HepG2 (cell line): ENCODE data around the gene UBE2C. TPM values are rescaled to one million over a fixed set of nuclear protein-coding genes. Genes with fewer than 3 reads are reported as not detected.
A peak's percentile ranks its signal among the peaks of the same experiment; 100 is the strongest.

ENCODE experiments used
- ARID4A ChIP-seq: sonication (generic); formaldehyde crosslinking; IDR thresholded peaks from 2 replicates; pipeline ENCODE4 v1.5.0; 2020; ENCODE audit warnings: mild to moderate bottlenecking, missing genetic modification reagents, borderline replicate concordance
- BHLHE40 ChIP-seq: IDR thresholded peaks from 2 replicates; pipeline ENCODE4 v1.6.1; 2011; ENCODE audit warnings: low read length, improper control_type of control experiment
- EHMT2 ChIP-seq: fragments of 200-600 bp; sonication (generic); IDR thresholded peaks from 2 replicates; pipeline ENCODE4 v1.7.0; 2017; ENCODE audit warnings: antibody characterized with exemption, low read depth, low read length, borderline replicate concordance
- ELF1 ChIP-seq: sonication (generic); formaldehyde crosslinking; IDR thresholded peaks from 2 replicates; pipeline ENCODE4 v1.4.0; 2020; ENCODE audit warnings: missing genetic modification reagents
- FIP1L1 ChIP-seq: fragments of 200-400 bp; formaldehyde crosslinking; IDR thresholded peaks from 2 replicates; pipeline ENCODE4 v1.6.1; 2018; ENCODE audit warnings: low read depth, mild to moderate bottlenecking, low read length, moderate library complexity, borderline replicate concordance; ENCODE audit not compliant: insufficient read depth
- GATAD1 ChIP-seq: IDR thresholded peaks from 2 replicates; pipeline ENCODE4 v1.6.1; 2016; ENCODE audit warnings: missing genetic modification reagents, missing compliant biosample characterization
- GTF3A ChIP-seq: sonication (generic); formaldehyde crosslinking; conservative IDR thresholded peaks from 2 replicates; pipeline ENCODE4 v1.4.0; 2020; ENCODE audit warnings: mild to moderate bottlenecking, missing genetic modification reagents
- HMGXB4 ChIP-seq, 2 experiments: sonication (generic) in 1 of 2; formaldehyde crosslinking in 1 of 2; IDR thresholded peaks; 2 replicates each; pipeline versions ENCODE4 v1.4.0 to v1.6.1; 2018 to 2020; ENCODE audit warnings: missing genetic modification reagents in 2 of 2, borderline replicate concordance in 1 of 2, low read depth in 1 of 2, mild to moderate bottlenecking in 1 of 2, missing biosample characterization in 1 of 2
- KAT2B ChIP-seq: fragments of 150-350 bp; IDR thresholded peaks from 2 replicates; pipeline ENCODE4 v1.6.1; 2014; ENCODE audit warnings: low read depth, low read length, borderline replicate concordance
- KDM1A ChIP-seq: IDR thresholded peaks from 2 replicates; pipeline ENCODE4 v1.6.1; 2016; ENCODE audit warnings: missing compliant biosample characterization
- MED1 ChIP-seq: sonication (generic); formaldehyde crosslinking; IDR thresholded peaks from 2 replicates; pipeline ENCODE4 v1.4.0; 2020; ENCODE audit warnings: missing genetic modification reagents
- MNT ChIP-seq: fragments of 450-650 bp; IDR thresholded peaks from 2 replicates; pipeline ENCODE4 v1.6.1; 2016
- PCBP1 ChIP-seq: fragments of 200-400 bp; formaldehyde crosslinking; IDR thresholded peaks from 2 replicates; pipeline ENCODE4 v1.6.1; 2017; ENCODE audit warnings: mild to moderate bottlenecking, low read depth, low read length, borderline replicate concordance
- SIN3A ChIP-seq: IDR thresholded peaks from 2 replicates; pipeline ENCODE4 v1.6.1; 2011; ENCODE audit warnings: low read depth, mild to moderate bottlenecking, control low read depth, low read length, borderline replicate concordance
- SPEN ChIP-seq: sonication (generic); formaldehyde crosslinking; IDR thresholded peaks from 2 replicates; pipeline ENCODE4 v1.5.1; 2020; ENCODE audit warnings: low read depth, mild to moderate bottlenecking, missing genetic modification reagents
- TOPORS ChIP-seq: sonication (generic); formaldehyde crosslinking; IDR thresholded peaks from 2 replicates; pipeline ENCODE4 v1.8.0; 2023; ENCODE audit warnings: mild to moderate bottlenecking, missing genetic modification reagents
- ZNF329 ChIP-seq: sonication (generic); formaldehyde crosslinking; IDR thresholded peaks from 2 replicates; pipeline ENCODE4 v1.9.0; 2021; ENCODE audit warnings: low read depth, mild to moderate bottlenecking, missing genetic modification reagents
- ZSCAN21 ChIP-seq: sonication (generic); formaldehyde crosslinking; IDR thresholded peaks from 2 replicates; pipeline ENCODE4 v1.8.0; 2022; ENCODE audit warnings: mild to moderate bottlenecking, missing genetic modification reagents, moderate library complexity, borderline replicate concordance
- polyA plus RNA-seq, 8 experiments: library from polyadenylated mRNA; depleted of rRNA in 3 of 8; stranded (reverse) in 7 of 8; unstranded in 1 of 8; fragments of >200 nt; fragmentation: Illumina TruSeq in 4 of 8; extraction: Trizol in 4 of 8; gene quantifications; 2 replicates each; pipeline versions ENCODE4 v1.2.1 to v1.2.3, GENCODE V29; 2011 to 2016; ENCODE audit warnings: low read depth in 4 of 8, missing spikeins in 1 of 8, mixed read lengths in 1 of 8; ENCODE audit not compliant: insufficient read depth in 1 of 8
- total RNA-seq, 5 experiments: library from RNA; depleted of rRNA; stranded (reverse); fragments of >200 nt; fragmentation: Illumina TruSeq; extraction: Trizol; gene quantifications; 2 replicates each; pipeline ENCODE4 v1.2.3, GENCODE V29; 2016; ENCODE audit warnings: low read depth in 1 of 5

UBE2C gene
- total and polyA plus RNA-seq, 2 of the 13 experiments (the other 11 are each of a cell fraction or from before 2014, with no cell fraction given), result 100 to 123 TPM

GRCh38 chr20:45833030-45833882, 20.8 kb downstream of the UBE2C start, which contains the start of gene SNX21 (continued):
- peak; percentile 53 for TF ChIP-seq MED1 (CRISPR knock-in tag)
- no peak for TF ChIP-seq PCBP1
- TF ChIP-seq GATAD1 (CRISPR knock-in tag), result peak; percentile 71
- peak; percentile 84 for TF ChIP-seq SPEN (CRISPR knock-in tag)
- TF ChIP-seq MNT, result no peak
- TF ChIP-seq SIN3A, result peak; percentile 86; the same call in 1 of the 2 replicates
- TF ChIP-seq EHMT2, result 0 out of 2 replicates have a peak, but pooled peaks have one; percentile 24
- no peak for TF ChIP-seq ELF1
- peak in 1 of 2 experiments; percentile 83; a peak in 2 of 4 replicates for TF ChIP-seq HMGXB4 (CRISPR knock-in tag; IDR thresholded peaks at IDR 0.05; ENCODE audit: borderline replicate concordance in 1 of 2, low read depth in 1 of 2)
- no peak for TF ChIP-seq KAT2B
- no peak; the same call in 1 of the 2 replicates for TF ChIP-seq BHLHE40
- 0 out of 2 replicates have a peak, but pooled peaks have one; percentile 81 for TF ChIP-seq ARID4A (CRISPR knock-in tag)
- no peak for TF ChIP-seq TOPORS (CRISPR knock-in tag)
- no peak for TF ChIP-seq GTF3A
- peak; percentile 68; the same call in 1 of the 2 replicates for TF ChIP-seq ZSCAN21 (CRISPR knock-in tag)
- TF ChIP-seq KDM1A (CRISPR knock-in tag), result no peak; the same call in 1 of the 2 replicates
- TF ChIP-seq FIP1L1, result no peak
- TF ChIP-seq ZNF329 (CRISPR knock-in tag), result no peak
